Measurements from ENCODE around the gene NTM.

Gene NTM

GRCh38 chr11:131866535-131867400, 496.4 kb downstream of the NTM start:
- DNase-seq (ENCODE audit: low spot score): no peak

- no peak for DNase-seq (ENCODE audit: low spot score)
These were observed 497.2 kb downstream of the NTM start for GRCh38 chr11:131867457-131868257.

GRCh38 chr11:131868629-131869507, 498.5 kb downstream of the NTM start:
- DNase-seq (ENCODE audit: low spot score): no peak

- no peak for DNase-seq (ENCODE audit: low spot score)
These were observed 499.9 kb downstream of the NTM start for GRCh38 chr11:131870305-131870704.

GRCh38 chr11:131871006-131871405, 500.6 kb downstream of the NTM start:
- no peak for DNase-seq (ENCODE audit: low spot score)

GRCh38 chr11:131874070-131874469, 503.7 kb downstream of the NTM start:
- DNase-seq (ENCODE audit: low spot score): no peak

- no peak for DNase-seq (ENCODE audit: low spot score)
These were observed 505.2 kb downstream of the NTM start for GRCh38 chr11:131875611-131876010.

- no peak for DNase-seq (ENCODE audit: low spot score)
These were observed 507.0 kb downstream of the NTM start for GRCh38 chr11:131877246-131877942.

GRCh38 chr11:131880316-131880715, 509.9 kb downstream of the NTM start:
- DNase-seq (ENCODE audit: low spot score): no peak

GRCh38 chr11:131880976-131881375, 510.6 kb downstream of the NTM start:
- no peak for DNase-seq (ENCODE audit: low spot score)

DNA sequence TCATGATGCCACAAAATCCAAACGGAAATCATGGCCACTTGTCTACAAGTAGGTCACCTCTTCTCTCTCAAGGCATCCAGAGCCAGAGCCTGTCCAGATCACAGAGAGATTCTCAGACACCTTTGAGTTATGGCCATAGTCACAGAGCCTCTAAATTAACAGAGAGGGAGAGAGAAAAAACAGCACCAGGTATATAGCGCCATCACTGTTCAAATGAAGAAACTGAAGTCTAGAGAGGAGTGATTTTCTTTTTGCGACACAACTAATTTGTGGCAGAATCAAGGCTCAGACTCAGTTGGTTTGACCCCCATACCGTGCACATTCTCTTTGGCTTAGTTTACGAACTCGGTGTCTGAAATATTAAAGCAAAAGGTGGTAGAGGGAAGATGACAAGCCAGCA, 512.9 kb downstream of the NTM start:
- no peak for DNase-seq (ENCODE audit: low spot score)

GRCh38 chr11:131884461-131885073, 514.2 kb downstream of the NTM start:
- no peak for DNase-seq (ENCODE audit: low spot score)

DNA sequence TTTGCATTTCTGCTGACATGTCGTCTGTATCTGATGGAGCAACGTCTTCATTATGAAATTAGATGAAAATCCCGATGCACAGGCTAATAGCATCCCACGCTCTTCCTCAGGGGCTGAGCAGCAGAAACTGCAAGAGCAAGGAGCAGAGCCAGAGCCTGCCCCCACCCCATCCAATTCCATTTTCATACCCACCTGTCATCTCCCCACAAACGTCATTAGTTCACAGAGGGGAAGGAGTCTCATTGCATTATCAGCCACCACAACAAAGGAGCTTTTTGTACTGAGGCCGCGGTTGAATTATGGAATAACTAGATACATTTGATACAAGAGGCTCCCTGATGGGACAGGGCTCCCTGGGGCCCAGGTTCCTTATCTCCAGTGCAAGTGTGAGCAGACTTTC, 515.0 kb downstream of the NTM start:
- DNase-seq (ENCODE audit: low spot score): no peak

DNA sequence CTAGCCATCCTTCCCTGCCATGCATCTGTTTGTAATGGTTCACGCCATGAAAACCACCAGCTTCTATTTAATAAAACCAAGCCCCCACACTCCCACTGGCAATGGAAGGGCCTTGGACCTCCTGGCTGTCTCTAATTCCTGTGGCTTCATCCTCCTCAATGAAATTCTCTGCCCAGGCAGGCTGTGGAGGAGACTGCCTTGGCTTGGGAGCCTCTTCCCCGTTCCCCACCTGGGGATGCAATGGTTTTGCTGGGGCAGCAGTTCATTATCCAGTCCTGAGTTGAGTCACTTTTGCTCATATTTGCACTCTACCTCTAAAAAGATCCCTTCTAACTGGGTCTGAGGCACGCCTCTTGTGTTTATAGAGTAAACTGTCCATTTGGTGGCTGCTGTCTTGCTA, 515.8 kb downstream of the NTM start:
- DNase-seq (ENCODE audit: low spot score): no peak

DNA sequence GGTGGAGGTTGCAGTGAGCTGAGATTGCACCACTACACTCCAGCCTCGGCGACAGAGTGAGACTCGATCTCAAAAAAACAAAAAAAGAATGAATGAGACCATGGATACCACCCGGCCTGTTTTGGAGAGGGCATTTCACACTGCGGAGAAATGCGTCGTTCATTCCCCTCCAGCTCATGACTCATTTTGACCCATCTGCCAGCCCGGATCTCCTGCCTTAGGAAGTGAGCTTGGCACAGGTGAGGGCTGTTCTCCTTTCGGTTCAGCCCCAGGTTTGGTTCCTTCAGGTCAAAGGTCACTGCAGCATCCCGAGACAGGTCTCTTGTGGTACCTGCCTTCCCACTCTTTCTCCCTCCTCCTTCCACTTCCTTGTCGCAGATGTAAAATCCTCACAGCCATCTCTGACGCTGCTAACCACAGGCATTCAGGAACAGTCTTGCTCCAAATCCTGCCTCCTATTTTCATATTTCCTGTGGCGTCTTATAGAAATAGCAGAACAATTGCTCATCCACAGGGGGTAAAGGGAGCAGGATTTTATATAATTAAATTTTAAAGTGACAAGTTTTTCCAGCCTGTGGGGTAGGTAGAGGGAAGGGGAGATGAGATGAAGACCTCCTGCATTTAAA, 517.9 kb downstream of the NTM start:
- DNase-seq (ENCODE audit: low spot score): no peak

GRCh38 chr11:131889146-131889577, 518.7 kb downstream of the NTM start:
- DNase-seq (ENCODE audit: low spot score): no peak

- no peak for DNase-seq (ENCODE audit: low spot score)
These were observed 519.6 kb downstream of the NTM start for GRCh38 chr11:131889760-131890581.

GRCh38 chr11:131893103-131893890, 522.9 kb downstream of the NTM start:
- no peak for DNase-seq (ENCODE audit: low spot score)

- DNase-seq (ENCODE audit: low spot score): no peak
These were observed 523.6 kb downstream of the NTM start for GRCh38 chr11:131893988-131894387.
